ENCODE results near the gene AMDHD2. TPM values are rescaled to one million over a fixed set of nuclear protein-coding genes. Genes with fewer than 3 reads are reported as not detected.

Gene AMDHD2
- total and polyA plus RNA-seq, 2 of the 13 experiments (the other 11 are each of a cell fraction or from before 2014, with no cell fraction given): 33.5 to 39.1 TPM

DNA sequence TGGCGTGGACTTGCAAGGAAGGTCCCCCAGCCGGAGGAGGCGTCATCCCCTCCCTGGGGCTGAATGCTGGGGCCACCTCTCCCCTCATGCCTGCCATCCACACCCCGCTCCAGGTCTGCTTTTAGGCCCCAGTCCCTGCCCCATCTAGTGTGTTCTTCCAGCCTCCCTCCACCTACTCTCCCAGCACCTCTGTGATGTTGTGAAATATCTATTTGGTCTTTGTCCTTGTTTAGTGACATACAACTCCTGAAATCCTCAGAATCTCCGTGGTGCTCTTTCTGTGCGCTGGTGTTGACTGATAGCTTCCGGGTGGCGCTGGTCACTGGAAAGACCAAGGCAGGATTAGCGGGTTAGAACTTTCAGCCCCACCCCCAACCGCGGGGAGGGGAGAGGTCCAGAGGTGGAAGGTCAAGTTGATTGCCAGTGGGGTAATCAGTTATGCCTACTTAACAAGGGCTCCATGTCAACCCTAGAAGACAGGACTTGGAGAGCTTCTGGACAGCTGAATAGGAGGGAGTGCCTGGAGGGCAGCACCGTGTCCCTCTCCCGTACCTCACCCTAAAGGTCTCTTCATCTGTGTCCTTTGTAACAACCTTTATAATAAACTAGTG is 35.2 kb upstream of the AMDHD2 start:
- Histone ChIP-seq H3K4me2 (ENCODE audit: low read depth, low read length) (peak overlapping the region; percentile 84), H3K36me3 (replicated peaks in 1 of 2; ENCODE audit: control insufficient read depth in 1 of 2, insufficient read depth in 2 of 2, low read length in 2 of 2) (peaks cover 0 to under 1% of the 10 kb centered on the region in 2 experiments; a peak in 2 of 5 replicates), H2AFZ (ENCODE audit: low read length) (no peak overlapping the region), H3K27me3 (ENCODE audit: control insufficient read depth in 1 of 2, insufficient read depth in 2 of 2, low read length in 2 of 2) (no peaks in the 10 kb centered on the region), H3K9me3 (ENCODE audit: low read length) (no peaks in the 10 kb centered on the region), H3K4me3 (replicated peaks in 1 of 3; ENCODE audit: insufficient read depth in 1 of 3, low read depth in 2 of 3, low read length in 3 of 3) (peak overlapping the region; percentile 15 to 59 (median 35); a peak in 4 of 6 replicates), H3K9ac (ENCODE audit: insufficient read depth, low read depth, low read length) (peak overlapping the region; percentile 58), H3K4me1 (ENCODE audit: insufficient read depth, low read length) (peaks cover 59% of the 10 kb centered on the region), H3K27ac (ENCODE audit: extremely low read length, insufficient read depth, low read length) (peak overlapping the region; percentile 72), H3K79me2 (ENCODE audit: insufficient read depth, low read length) (peaks cover 44% of the 10 kb centered on the region), H4K20me1 (ENCODE audit: insufficient read depth, low read length) (peaks cover 34% of the 10 kb centered on the region)
- intact Hi-C loops (cut with micrococcal nuclease; ENCODE audit: unreplicated experiment): no loop called here
- DNase-seq (ENCODE audit: low spot score) (peak; percentile 95), FAIRE-seq (peak; percentile 99), ATAC-seq (peak; percentile 86)
- in situ Hi-C loops (cut with HindIII; ENCODE audit: extremely low pct_ligation_motif_present, low pct_unique_long_range_greater_than_20kb): no loop called here
- ChIA-PET POLR2A (interaction anchor here (0.7 to 1.6 kb wide), 5 partner anchors 10 to 330 kb away, joined by 4 to 9 read pairs (median 6); partner anchors contain the start of genes ECI1, TBC1D24, TEDC2 and TRAF7), CTCF (ENCODE audit: low intra/inter-chr PET ratio, low total read pairs) (no interaction called here)
- WGBS (ENCODE audit: low lambda C conversion rate): 0% methylated on average over 7 of the region's 13 CpGs
- BruUV-seq (replicated peaks): no TSS peak
- TF ChIP-seq DR1 (CRISPR knock-in tag; IDR thresholded peaks at IDR 0.05) (peak; percentile 55; the same call in 1 of the 2 replicates), GPN1 (CRISPR knock-in tag; IDR thresholded peaks at IDR 0.05; ENCODE audit: borderline replicate concordance) (no peak), ZNF83 (CRISPR knock-in tag; IDR thresholded peaks at IDR 0.05; ENCODE audit: borderline replicate concordance) (0 out of 2 replicates have a peak, but pooled peaks have one; percentile 70), AGO2 (optimal IDR thresholded peaks at IDR 0.05; ENCODE audit: low read depth, low read length) (no peak), WIZ (CRISPR knock-in tag; IDR thresholded peaks at IDR 0.05) (no peak), ZBTB7B (CRISPR knock-in tag; IDR thresholded peaks at IDR 0.05) (no peak; the same call in 1 of the 2 replicates), ZNF761 (CRISPR knock-in tag; conservative IDR thresholded peaks at IDR 0.05) (no peak), ZMYM2 (CRISPR knock-in tag; IDR thresholded peaks at IDR 0.05) (no peak), RFXANK (CRISPR knock-in tag; IDR thresholded peaks at IDR 0.05) (no peak), IRF2 (CRISPR knock-in tag; IDR thresholded peaks at IDR 0.05) (peak; percentile 75)
- TF ChIP-seq, protein P1, sequence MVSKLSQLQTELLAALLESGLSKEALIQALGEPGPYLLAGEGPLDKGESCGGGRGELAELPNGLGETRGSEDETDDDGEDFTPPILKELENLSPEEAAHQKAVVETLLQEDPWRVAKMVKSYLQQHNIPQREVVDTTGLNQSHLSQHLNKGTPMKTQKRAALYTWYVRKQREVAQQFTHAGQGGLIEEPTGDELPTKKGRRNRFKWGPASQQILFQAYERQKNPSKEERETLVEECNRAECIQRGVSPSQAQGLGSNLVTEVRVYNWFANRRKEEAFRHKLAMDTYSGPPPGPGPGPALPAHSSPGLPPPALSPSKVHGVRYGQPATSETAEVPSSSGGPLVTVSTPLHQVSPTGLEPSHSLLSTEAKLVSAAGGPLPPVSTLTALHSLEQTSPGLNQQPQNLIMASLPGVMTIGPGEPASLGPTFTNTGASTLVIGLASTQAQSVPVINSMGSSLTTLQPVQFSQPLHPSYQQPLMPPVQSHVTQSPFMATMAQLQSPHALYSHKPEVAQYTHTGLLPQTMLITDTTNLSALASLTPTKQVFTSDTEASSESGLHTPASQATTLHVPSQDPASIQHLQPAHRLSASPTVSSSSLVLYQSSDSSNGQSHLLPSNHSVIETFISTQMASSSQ (IDR thresholded peaks at IDR 0.05; ENCODE audit: low read depth): no peak
- TF ChIP-seq, protein P1 (CRISPR knock-in tag; IDR thresholded peaks at IDR 0.05; ENCODE audit: borderline replicate concordance): peak; percentile 65; the same call in 1 of the 2 replicates
- TF ChIP-seq, protein P2, sequence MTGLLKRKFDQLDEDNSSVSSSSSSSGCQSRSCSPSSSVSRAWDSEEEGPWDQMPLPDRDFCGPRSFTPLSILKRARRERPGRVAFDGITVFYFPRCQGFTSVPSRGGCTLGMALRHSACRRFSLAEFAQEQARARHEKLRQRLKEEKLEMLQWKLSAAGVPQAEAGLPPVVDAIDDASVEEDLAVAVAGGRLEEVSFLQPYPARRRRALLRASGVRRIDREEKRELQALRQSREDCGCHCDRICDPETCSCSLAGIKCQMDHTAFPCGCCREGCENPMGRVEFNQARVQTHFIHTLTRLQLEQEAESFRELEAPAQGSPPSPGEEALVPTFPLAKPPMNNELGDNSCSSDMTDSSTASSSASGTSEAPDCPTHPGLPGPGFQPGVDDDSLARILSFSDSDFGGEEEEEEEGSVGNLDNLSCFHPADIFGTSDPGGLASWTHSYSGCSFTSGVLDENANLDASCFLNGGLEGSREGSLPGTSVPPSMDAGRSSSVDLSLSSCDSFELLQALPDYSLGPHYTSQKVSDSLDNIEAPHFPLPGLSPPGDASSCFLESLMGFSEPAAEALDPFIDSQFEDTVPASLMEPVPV (CRISPR knock-in tag; IDR thresholded peaks at IDR 0.05): no peak
- TF ChIP-seq, protein P3, sequence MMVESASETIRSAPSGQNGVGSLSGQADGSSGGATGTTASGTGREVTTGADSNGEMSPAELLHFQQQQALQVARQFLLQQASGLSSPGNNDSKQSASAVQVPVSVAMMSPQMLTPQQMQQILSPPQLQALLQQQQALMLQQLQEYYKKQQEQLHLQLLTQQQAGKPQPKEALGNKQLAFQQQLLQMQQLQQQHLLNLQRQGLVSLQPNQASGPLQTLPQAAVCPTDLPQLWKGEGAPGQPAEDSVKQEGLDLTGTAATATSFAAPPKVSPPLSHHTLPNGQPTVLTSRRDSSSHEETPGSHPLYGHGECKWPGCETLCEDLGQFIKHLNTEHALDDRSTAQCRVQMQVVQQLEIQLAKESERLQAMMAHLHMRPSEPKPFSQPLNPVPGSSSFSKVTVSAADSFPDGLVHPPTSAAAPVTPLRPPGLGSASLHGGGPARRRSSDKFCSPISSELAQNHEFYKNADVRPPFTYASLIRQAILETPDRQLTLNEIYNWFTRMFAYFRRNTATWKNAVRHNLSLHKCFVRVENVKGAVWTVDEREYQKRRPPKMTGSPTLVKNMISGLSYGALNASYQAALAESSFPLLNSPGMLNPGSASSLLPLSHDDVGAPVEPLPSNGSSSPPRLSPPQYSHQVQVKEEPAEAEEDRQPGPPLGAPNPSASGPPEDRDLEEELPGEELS (CRISPR knock-in tag; IDR thresholded peaks at IDR 0.05): peak; percentile 89
- TF ChIP-seq, protein P4, sequence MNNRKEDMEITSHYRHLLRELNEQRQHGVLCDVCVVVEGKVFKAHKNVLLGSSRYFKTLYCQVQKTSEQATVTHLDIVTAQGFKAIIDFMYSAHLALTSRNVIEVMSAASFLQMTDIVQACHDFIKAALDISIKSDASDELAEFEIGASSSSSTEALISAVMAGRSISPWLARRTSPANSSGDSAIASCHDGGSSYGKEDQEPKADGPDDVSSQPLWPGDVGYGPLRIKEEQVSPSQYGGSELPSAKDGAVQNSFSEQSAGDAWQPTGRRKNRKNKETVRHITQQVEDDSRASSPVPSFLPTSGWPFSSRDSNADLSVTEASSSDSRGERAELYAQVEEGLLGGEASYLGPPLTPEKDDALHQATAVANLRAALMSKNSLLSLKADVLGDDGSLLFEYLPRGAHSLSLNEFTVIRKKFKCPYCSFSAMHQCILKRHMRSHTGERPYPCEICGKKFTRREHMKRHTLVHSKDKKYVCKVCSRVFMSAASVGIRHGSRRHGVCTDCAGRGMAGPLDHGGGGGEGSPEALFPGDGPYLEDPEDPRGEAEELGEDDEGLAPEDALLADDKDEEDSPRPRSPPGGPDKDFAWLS (CRISPR knock-in tag; IDR thresholded peaks at IDR 0.05; ENCODE audit: borderline replicate concordance): no peak
